A549 (cell line): ENCODE results near the gene UNC5B.

Experiments
- CBX8 ChIP-seq: fragments of 200-600 bp; sonication (generic); IDR thresholded peaks from 2 replicates; pipeline ENCODE4 v1.6.1; 2016
- CHD4 ChIP-seq: fragments of 200-600 bp; sonication (generic); IDR thresholded peaks from 2 replicates; pipeline ENCODE4 v1.6.1; 2016; ENCODE audit warnings: antibody characterized with exemption, mild to moderate bottlenecking, borderline replicate concordance
- CTCF ChIP-seq: fragments of >200 bp; sonication (Bioruptor Twin); formaldehyde crosslinking; IDR thresholded peaks from 3 replicates; pipeline ENCODE4 v1.5.1; 2016
- EHF ChIP-seq: fragments of 250-450 bp; sonication (Bioruptor Pico); IDR thresholded peaks from 2 replicates; pipeline ENCODE4 v1.5.0; 2020; ENCODE audit warnings: mild to moderate bottlenecking
- HES2 ChIP-seq: fragments of >200 bp; sonication (Bioruptor Twin); formaldehyde crosslinking; IDR thresholded peaks from 2 replicates; pipeline ENCODE4 v1.6.1; 2016
- MAFK ChIP-seq: fragments of 450-650 bp; IDR thresholded peaks from 2 replicates; pipeline ENCODE4 v1.6.1; 2014; ENCODE audit not compliant: partially characterized antibody
- MAX ChIP-seq: IDR thresholded peaks from 2 replicates; pipeline ENCODE4 v1.6.1; 2012
- MYC ChIP-seq: IDR thresholded peaks from 2 replicates; pipeline ENCODE4 v1.6.1; 2012; ENCODE audit warnings: mild to moderate bottlenecking, inconsistent platforms, low read length, improper control_type of control experiment, borderline replicate concordance
- POLR2A ChIP-seq: IDR thresholded peaks from 2 replicates; pipeline ENCODE4 v1.6.1; 2012; ENCODE audit warnings: mild to moderate bottlenecking, low read length
- RCOR1 ChIP-seq: fragments of 150-350 bp; IDR thresholded peaks from 2 replicates; pipeline ENCODE4 v1.6.1; 2014; ENCODE audit warnings: antibody characterized with exemption, low read length, low read depth
- REST ChIP-seq: fragments of 200-600 bp; sonication (generic); IDR thresholded peaks from 2 replicates; pipeline ENCODE4 v1.6.1; 2016; ENCODE audit warnings: antibody characterized with exemption, mild to moderate bottlenecking, moderate library complexity
- SREBF2 ChIP-seq: fragments of 450-650 bp; IDR thresholded peaks from 2 replicates; pipeline ENCODE4 v1.6.1; 2014; ENCODE audit warnings: mild to moderate bottlenecking, moderate library complexity
- ZNF302 ChIP-seq: fragments of 250-450 bp; sonication (Bioruptor Pico); IDR thresholded peaks from 2 replicates; pipeline ENCODE4 v1.9.0; 2021; ENCODE audit warnings: inconsistent platforms, mild to moderate bottlenecking, moderate library complexity

- TF ChIP-seq CHD4 (no peak), CTCF (no peak), ZNF302 (CRISPR knock-in tag) (no peak), EHF (no peak), MAX (no peak), HES2 (no peak), MAFK (no peak), REST (no peak), SREBF2 (no peak), CBX8 (no peak), POLR2A (no peak), RCOR1 (no peak), MYC (no peak)
These were observed 18.8 kb downstream of the UNC5B start for GRCh38 chr10:71231206-71231605.
